GM12892 (cell line): ENCODE data around the gene DSE.

ENCODE experiments used
- DNase-seq: peaks from one replicate; pipeline ENCODE4 v3.0.0; 2011; ENCODE audit not compliant: insufficient read length
- FAIRE-seq: peaks from 2 replicates; lab custom pipeline; 2011; peaks lifted over from hg19 to GRCh38; lab: Jason Lieb, UNC
- POLR2A ChIP-seq: IDR thresholded peaks from 2 replicates; pipeline ENCODE4 v1.6.1; 2011; ENCODE audit warnings: low read depth, low read length, control low read depth
- POLR2AphosphoS5 ChIP-seq: IDR thresholded peaks from 2 replicates; pipeline ENCODE4 v1.6.1; 2011; ENCODE audit warnings: low read depth, low read length, control low read depth
- TAF1 ChIP-seq: IDR thresholded peaks from 2 replicates; pipeline ENCODE4 v1.6.1; 2011; ENCODE audit warnings: low read depth, mild to moderate bottlenecking, control low read depth, low read length, borderline replicate concordance

Gene DSE

DNA sequence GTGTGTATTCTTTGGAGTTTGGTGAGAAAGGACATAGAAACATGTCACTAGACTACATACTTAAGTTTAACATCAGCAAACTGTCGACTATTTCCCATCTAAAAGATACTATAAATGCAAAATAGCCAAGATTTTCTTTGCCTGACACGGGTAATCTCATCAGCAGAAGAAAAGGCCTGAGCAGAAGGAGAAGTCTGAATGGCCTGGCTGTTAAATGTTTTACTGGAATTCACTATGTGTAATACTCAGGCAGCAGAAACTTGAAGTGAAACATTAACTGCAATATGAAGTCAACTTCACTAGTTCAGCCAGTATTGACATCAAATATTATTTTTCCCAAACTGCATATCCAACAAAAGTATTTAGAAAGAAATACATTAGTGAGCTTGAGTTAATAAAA lies 6.4 kb upstream of the DSE start:
- FAIRE-seq: no peak
- DNase-seq: no peak
- TF ChIP-seq POLR2AphosphoS5 (no peak), POLR2A (no peak), TAF1 (no peak)

DNA sequence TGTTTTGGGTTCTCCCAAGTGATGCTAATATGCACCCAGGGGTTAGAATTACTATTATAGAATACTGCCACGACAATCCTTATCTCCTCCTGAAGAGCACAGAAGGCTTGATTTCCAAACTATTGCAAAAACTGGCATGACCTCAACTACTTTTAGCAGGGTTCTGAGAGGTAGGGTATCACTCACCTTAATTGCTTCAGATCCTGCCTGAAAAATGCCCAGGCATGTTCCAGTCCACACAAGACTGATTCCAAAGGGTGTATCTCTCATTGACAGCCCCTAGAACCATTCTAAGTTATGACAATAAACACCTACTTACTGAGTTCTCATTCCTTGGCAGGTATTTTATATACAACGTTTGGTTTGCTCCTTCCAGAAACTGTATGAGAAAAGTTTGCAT lies 5.0 kb upstream of the DSE start:
- TF ChIP-seq POLR2A (no peak), POLR2AphosphoS5 (no peak), TAF1 (no peak)
- DNase-seq: no peak
- FAIRE-seq: peak; percentile 17

GRCh38 chr6:116366740-116367275 lies 3.9 kb upstream of the DSE start:
- no peak for TF ChIP-seq POLR2AphosphoS5
- no peak for TF ChIP-seq TAF1
- DNase-seq: no peak
- peak; percentile 33 for FAIRE-seq

- FAIRE-seq: no peak
Measured at GRCh38 chr6:116369540-116369939, 1.2 kb upstream of the DSE start.

GRCh38 chr6:116369964-116370759 lies 585 bp upstream of the DSE start:
- FAIRE-seq: peak; percentile 79
- no peak for TF ChIP-seq POLR2AphosphoS5
- TF ChIP-seq POLR2A: 0 out of 2 replicates have a peak, but pooled peaks have one; percentile 7
- DNase-seq: no peak

More at GRCh38 chr6:116369540-116369939, 1.2 kb upstream of the DSE start:
- DNase-seq: peak; percentile 23
- TF ChIP-seq POLR2AphosphoS5: no peak
- TF ChIP-seq TAF1: no peak
- TF ChIP-seq POLR2A: no peak

DNA sequence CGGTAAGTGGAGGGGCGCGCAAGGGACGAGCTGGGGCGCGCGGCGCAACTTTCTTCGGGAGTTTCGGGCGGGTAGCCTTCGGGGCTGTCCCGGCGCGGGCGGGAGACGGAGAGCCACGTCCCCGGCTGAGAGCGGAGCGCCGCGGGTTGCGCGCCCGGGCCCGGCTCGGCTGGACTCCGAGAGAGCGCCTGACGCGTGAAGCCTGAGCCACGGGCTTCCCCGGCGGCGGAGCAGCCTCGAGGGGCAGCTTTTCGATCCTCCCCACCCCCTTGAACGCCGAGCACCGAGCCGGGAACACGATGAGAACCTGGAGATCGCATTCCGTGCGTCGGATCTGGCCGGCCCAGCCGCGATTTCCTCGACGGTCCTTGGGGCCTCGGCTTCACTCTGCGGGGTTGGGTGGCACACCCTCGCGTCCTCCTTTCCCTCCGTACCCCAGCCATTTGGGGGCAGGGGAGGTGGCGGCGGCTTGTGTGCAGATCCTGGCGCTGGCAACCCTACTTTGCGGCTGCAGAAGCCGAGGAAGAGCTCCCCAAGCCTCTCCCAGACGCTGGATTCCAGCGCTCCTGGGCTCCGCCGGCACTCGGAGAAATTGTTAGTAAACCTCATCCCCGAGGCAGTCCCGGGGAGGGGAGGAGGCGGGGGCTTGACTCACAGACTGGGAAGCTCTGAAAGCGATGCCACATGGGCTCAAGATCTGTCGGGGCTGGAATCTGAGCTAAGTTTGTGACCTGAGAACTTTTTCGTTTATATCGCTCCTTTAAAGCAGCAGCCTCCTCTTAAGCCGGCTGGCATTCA lies 572 bp downstream of the DSE start:
- TF ChIP-seq TAF1 (no peak), POLR2A (no peak), POLR2AphosphoS5 (no peak)
- DNase-seq: peak; percentile 42
- FAIRE-seq: peak; percentile 42

DNA sequence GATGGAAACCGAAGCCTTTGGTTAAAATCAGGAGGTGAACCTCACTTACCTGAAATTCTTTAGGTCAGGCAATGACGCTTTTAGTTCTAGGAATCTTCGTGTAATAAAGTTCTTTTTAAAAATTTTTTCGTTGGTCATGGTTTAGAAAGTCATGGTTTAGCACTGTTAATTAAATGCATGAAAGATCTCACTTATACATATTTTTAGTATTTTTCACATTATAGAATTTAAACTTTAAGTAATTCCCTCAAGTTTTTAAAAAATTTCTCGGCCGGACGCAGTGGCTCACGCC lies 1.1 kb downstream of the DSE start:
- no peak for FAIRE-seq
- no peak for TF ChIP-seq TAF1
- no peak for TF ChIP-seq POLR2A
- TF ChIP-seq POLR2AphosphoS5: no peak
- no peak for DNase-seq

- TF ChIP-seq POLR2AphosphoS5: no peak
- no peak for TF ChIP-seq POLR2A
- FAIRE-seq (no peak), DNase-seq (no peak)
Measured at GRCh38 chr6:116373300-116373699, 2.6 kb downstream of the DSE start.

DNA sequence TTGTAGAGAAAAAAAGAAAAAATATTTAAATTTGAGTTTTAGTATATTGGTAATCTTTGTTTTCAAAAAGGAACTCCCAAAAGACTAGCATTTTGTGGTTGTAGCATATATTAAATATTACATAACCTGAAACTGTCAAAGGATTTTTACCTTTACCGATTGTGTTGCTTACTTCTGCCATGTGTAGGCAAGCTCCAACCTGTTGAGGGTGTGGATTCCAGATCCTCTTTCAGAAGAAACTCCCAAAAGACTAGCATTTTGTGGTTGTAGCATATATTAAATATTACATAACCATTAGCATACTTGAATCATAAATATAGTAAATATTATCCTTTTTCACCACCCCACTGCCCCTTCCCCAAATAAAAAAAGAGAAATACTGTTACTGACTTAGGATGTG lies 3.2 kb downstream of the DSE start:
- TF ChIP-seq POLR2A (no peak), TAF1 (no peak), POLR2AphosphoS5 (no peak)
- no peak for DNase-seq
- no peak for FAIRE-seq

- no peak for FAIRE-seq
Measured at GRCh38 chr6:116374586-116374985, 3.8 kb downstream of the DSE start.

GRCh38 chr6:116375262-116375661 lies 4.5 kb downstream of the DSE start:
- no peak for TF ChIP-seq POLR2AphosphoS5
- no peak for TF ChIP-seq POLR2A
- TF ChIP-seq TAF1: no peak
- FAIRE-seq: peak; percentile 44
- no peak for DNase-seq

More at GRCh38 chr6:116374586-116374985, 3.8 kb downstream of the DSE start:
- DNase-seq: no peak
- no peak for TF ChIP-seq TAF1
- TF ChIP-seq POLR2AphosphoS5: no peak
- no peak for TF ChIP-seq POLR2A

DNA sequence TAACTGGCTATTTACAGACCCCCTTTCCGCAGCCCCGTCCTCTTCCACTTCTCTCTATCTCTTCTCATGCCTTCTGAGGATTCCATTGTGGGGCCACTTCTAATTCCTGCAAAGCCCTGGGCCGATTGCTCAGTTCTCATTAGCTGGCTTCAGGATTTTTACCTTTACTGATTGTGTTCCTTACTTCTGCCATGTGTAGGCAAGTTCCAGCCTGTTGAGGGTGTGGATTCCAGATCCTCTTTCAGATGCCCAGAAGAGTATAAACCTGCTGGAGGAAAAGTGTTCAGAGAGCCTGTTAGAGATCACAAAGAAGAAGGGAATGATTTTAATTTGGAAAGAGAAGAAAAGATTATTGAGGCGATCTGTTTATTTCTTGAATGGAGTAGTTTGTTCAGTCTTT lies 5.4 kb downstream of the DSE start:
- TF ChIP-seq POLR2AphosphoS5 (no peak), TAF1 (no peak), POLR2A (no peak)
- DNase-seq (no peak), FAIRE-seq (no peak)
